ENCODE results near the gene LIAS. TPM values are rescaled to one million over a fixed set of nuclear protein-coding genes. Genes with fewer than 3 reads are reported as not detected.
A peak's percentile ranks its signal among the peaks of the same experiment; 100 is the strongest.

The LIAS gene
- total RNA-seq, 1 experiment from 2014 or later, result 8.3 TPM

- CTCF ChIA-PET, result no interaction called here
- Histone ChIP-seq H3K4me1 (ENCODE audit: insufficient read depth, low read length) (no peaks in the 10 kb centered on the region), H4K20me1 (ENCODE audit: low read length) (no peaks in the 10 kb centered on the region), H3K4me3 (ENCODE audit: low read length) (no peak overlapping the region), H3K27me3 (ENCODE audit: low read length) (no peaks in the 10 kb centered on the region), H3F3A (ENCODE audit: low read length, unreplicated experiment) (peaks cover 2% of the 10 kb centered on the region), H3K27ac (ENCODE audit: low read length) (no peak overlapping the region), H3K9me2 (replicated peaks; ENCODE audit: low read length) (no peaks in the 10 kb centered on the region), H3K9me3 (ENCODE audit: low read length) (no peaks in the 10 kb centered on the region), H3K36me3 (ENCODE audit: low read depth, low read length) (no peaks in the 10 kb centered on the region), H3K9ac (ENCODE audit: low read length) (no peak overlapping the region), H2AFZ (ENCODE audit: low read length) (no peak overlapping the region), H3K4me2 (ENCODE audit: low read length) (no peak overlapping the region), H3K79me2 (ENCODE audit: low read length) (no peaks in the 10 kb centered on the region)
- DNase-seq (no peak), ATAC-seq (no peak)
- no peak for TF ChIP-seq EZH2 (IDR thresholded peaks at IDR 0.05; ENCODE audit: low read length, unreplicated experiment)
- TF ChIP-seq, protein P1, sequence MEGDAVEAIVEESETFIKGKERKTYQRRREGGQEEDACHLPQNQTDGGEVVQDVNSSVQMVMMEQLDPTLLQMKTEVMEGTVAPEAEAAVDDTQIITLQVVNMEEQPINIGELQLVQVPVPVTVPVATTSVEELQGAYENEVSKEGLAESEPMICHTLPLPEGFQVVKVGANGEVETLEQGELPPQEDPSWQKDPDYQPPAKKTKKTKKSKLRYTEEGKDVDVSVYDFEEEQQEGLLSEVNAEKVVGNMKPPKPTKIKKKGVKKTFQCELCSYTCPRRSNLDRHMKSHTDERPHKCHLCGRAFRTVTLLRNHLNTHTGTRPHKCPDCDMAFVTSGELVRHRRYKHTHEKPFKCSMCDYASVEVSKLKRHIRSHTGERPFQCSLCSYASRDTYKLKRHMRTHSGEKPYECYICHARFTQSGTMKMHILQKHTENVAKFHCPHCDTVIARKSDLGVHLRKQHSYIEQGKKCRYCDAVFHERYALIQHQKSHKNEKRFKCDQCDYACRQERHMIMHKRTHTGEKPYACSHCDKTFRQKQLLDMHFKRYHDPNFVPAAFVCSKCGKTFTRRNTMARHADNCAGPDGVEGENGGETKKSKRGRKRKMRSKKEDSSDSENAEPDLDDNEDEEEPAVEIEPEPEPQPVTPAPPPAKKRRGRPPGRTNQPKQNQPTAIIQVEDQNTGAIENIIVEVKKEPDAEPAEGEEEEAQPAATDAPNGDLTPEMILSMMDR (conservative IDR thresholded peaks at IDR 0.05; ENCODE audit: low read depth, low read length), result no peak
- TF ChIP-seq EZH2phosphoT487 (IDR thresholded peaks at IDR 0.05; ENCODE audit: borderline replicate concordance, low read length), result no peak
- BruUV-seq (replicated peaks), result no TSS peak
- POLR2A ChIA-PET (ENCODE audit: unreplicated experiment), result no interaction called here
- intact Hi-C loops (cut with micrococcal nuclease), result loop anchor here (10.0 kb wide), 1 partner anchor 128 kb away; no protein-coding TSS in a partner anchor
Measured at GRCh38 chr4:39442998-39443397, 15.9 kb upstream of the LIAS start.

DNA sequence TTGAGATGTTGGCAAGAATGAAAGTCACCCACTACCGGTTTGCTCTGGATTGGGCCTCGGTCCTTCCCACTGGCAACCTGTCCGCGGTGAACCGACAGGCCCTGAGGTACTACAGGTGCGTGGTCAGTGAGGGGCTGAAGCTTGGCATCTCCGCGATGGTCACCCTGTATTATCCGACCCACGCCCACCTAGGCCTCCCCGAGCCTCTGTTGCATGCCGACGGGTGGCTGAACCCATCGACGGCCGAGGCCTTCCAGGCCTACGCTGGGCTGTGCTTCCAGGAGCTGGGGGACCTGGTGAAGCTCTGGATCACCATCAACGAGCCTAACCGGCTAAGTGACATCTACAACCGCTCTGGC is 12.4 kb upstream of the LIAS start:
- Histone ChIP-seq H2AFZ (ENCODE audit: low read length) (no peak overlapping the region), H3K27ac (ENCODE audit: low read length) (no peak overlapping the region), H3K4me1 (ENCODE audit: insufficient read depth, low read length) (no peaks in the 10 kb centered on the region), H3K79me2 (ENCODE audit: low read length) (no peaks in the 10 kb centered on the region), H3K9ac (ENCODE audit: low read length) (no peak overlapping the region), H3K9me3 (ENCODE audit: low read length) (no peaks in the 10 kb centered on the region), H3K9me2 (replicated peaks; ENCODE audit: low read length) (no peaks in the 10 kb centered on the region), H3K4me2 (ENCODE audit: low read length) (no peak overlapping the region), H3K4me3 (ENCODE audit: low read length) (no peak overlapping the region), H4K20me1 (ENCODE audit: low read length) (no peaks in the 10 kb centered on the region), H3K36me3 (ENCODE audit: low read depth, low read length) (no peaks in the 10 kb centered on the region; the same call in 1 of the 2 replicates), H3F3A (ENCODE audit: low read length, unreplicated experiment) (peaks cover 13% of the 10 kb centered on the region), H3K27me3 (ENCODE audit: low read length) (no peaks in the 10 kb centered on the region)
- no peak for DNase-seq
- intact Hi-C loops (cut with micrococcal nuclease), result loop anchor here (10.0 kb wide), 1 partner anchor 132 kb away; no protein-coding TSS in a partner anchor
- TF ChIP-seq, protein P1 (conservative IDR thresholded peaks at IDR 0.05; ENCODE audit: low read depth, low read length), result no peak
- TF ChIP-seq EZH2phosphoT487 (IDR thresholded peaks at IDR 0.05; ENCODE audit: borderline replicate concordance, low read length) (no peak), EZH2 (IDR thresholded peaks at IDR 0.05; ENCODE audit: low read length, unreplicated experiment) (no peak)
- CTCF ChIA-PET, result interaction anchor here (0.6 kb wide), 1 partner anchor 81 kb away, joined by 7 read pairs; no protein-coding TSS in a partner anchor
- no peak; the same call in 1 of the 2 replicates for ATAC-seq
- BruUV-seq (replicated peaks), result no TSS peak
- POLR2A ChIA-PET (ENCODE audit: unreplicated experiment), result no interaction called here

- POLR2A ChIA-PET (ENCODE audit: unreplicated experiment), result no interaction called here
- ATAC-seq, result peak; percentile 60
- intact Hi-C loops (cut with micrococcal nuclease), result loop anchor here (10.0 kb wide), 1 partner anchor 132 kb away; no protein-coding TSS in a partner anchor
Measured at GRCh38 chr4:39446842-39447573, 11.8 kb upstream of the LIAS start.

More at GRCh38 chr4:39446842-39447573, 11.8 kb upstream of the LIAS start:
- Histone ChIP-seq H3K9me2 (replicated peaks; ENCODE audit: low read length) (no peaks in the 10 kb centered on the region), H3F3A (ENCODE audit: low read length, unreplicated experiment) (peaks cover 13% of the 10 kb centered on the region), H3K27me3 (ENCODE audit: low read length) (no peaks in the 10 kb centered on the region), H2AFZ (ENCODE audit: low read length) (no peak overlapping the region), H3K4me2 (ENCODE audit: low read length) (peak overlapping the region; percentile 52), H3K79me2 (ENCODE audit: low read length) (no peaks in the 10 kb centered on the region), H3K9ac (ENCODE audit: low read length) (no peak overlapping the region), H3K9me3 (ENCODE audit: low read length) (no peaks in the 10 kb centered on the region), H3K27ac (ENCODE audit: low read length) (no peak overlapping the region), H4K20me1 (ENCODE audit: low read length) (no peaks in the 10 kb centered on the region), H3K36me3 (ENCODE audit: low read depth, low read length) (peaks cover 3% of the 10 kb centered on the region), H3K4me3 (ENCODE audit: low read length) (no peak overlapping the region), H3K4me1 (ENCODE audit: insufficient read depth, low read length) (no peaks in the 10 kb centered on the region)
- TF ChIP-seq, protein P1 (conservative IDR thresholded peaks at IDR 0.05; ENCODE audit: low read depth, low read length), result no peak
- TF ChIP-seq EZH2phosphoT487 (IDR thresholded peaks at IDR 0.05; ENCODE audit: borderline replicate concordance, low read length) (no peak), EZH2 (IDR thresholded peaks at IDR 0.05; ENCODE audit: low read length, unreplicated experiment) (no peak)
- DNase-seq, result peak; percentile 18
- CTCF ChIA-PET, result interaction anchor here (0.6 kb wide), 1 partner anchor 82 kb away, joined by 7 read pairs; no protein-coding TSS in a partner anchor
- BruUV-seq (replicated peaks), result no TSS peak
